ENCODE measurements around the gene SERPINE3. TPM values are rescaled to one million over a fixed set of nuclear protein-coding genes. Genes with fewer than 3 reads are reported as not detected.

The SERPINE3 gene
- total RNA-seq, 1 donor from 2014 or later, result not detected

GRCh38 chr13:51364404-51365008 is 25.0 kb downstream of the SERPINE3 start:
- Mint-ChIP-seq H3K27ac (ENCODE audit: unreplicated experiment) (peak overlapping the region; percentile 69), H3K4me3 (ENCODE audit: unreplicated experiment) (no peak overlapping the region), H3K36me3 (ENCODE audit: low read depth, unreplicated experiment) (peaks cover 9% of the 10 kb centered on the region), H3K27me3 (ENCODE audit: unreplicated experiment) (no peaks in the 10 kb centered on the region), H3K4me1 (ENCODE audit: unreplicated experiment) (peaks cover 17% of the 10 kb centered on the region), H3K9me3 (ENCODE audit: unreplicated experiment) (no peaks in the 10 kb centered on the region)
- DNase-seq (ENCODE audit: low spot score), result no peak
- TF ChIP-seq, protein P1, sequence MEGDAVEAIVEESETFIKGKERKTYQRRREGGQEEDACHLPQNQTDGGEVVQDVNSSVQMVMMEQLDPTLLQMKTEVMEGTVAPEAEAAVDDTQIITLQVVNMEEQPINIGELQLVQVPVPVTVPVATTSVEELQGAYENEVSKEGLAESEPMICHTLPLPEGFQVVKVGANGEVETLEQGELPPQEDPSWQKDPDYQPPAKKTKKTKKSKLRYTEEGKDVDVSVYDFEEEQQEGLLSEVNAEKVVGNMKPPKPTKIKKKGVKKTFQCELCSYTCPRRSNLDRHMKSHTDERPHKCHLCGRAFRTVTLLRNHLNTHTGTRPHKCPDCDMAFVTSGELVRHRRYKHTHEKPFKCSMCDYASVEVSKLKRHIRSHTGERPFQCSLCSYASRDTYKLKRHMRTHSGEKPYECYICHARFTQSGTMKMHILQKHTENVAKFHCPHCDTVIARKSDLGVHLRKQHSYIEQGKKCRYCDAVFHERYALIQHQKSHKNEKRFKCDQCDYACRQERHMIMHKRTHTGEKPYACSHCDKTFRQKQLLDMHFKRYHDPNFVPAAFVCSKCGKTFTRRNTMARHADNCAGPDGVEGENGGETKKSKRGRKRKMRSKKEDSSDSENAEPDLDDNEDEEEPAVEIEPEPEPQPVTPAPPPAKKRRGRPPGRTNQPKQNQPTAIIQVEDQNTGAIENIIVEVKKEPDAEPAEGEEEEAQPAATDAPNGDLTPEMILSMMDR (IDR thresholded peaks at IDR 0.05; ENCODE audit: unreplicated experiment), result no peak

DNA sequence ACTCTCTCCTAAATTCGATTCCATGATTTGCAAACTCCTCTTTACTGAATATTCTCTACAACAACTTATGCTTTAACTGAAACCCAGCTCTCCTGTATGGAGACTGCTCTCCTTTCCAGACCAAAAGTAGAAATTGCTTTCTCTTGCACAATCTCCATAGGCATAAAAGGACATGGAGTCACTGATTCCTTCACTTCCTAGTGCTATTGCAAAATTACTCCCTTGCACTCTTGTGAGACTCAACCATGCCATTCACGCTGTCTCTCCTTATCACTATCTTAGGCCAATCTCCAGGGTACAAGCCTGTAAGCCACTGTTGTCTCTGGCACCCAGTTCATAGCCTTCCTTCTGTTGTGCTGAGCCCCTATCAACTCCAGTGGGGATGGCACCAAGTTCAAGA is 30.6 kb downstream of the SERPINE3 start:
- TF ChIP-seq, protein P1 (IDR thresholded peaks at IDR 0.05; ENCODE audit: unreplicated experiment), result no peak
- peak overlapping the region; percentile 11 for H3K27ac Mint-ChIP-seq (ENCODE audit: unreplicated experiment)
- no peaks in the 10 kb centered on the region for H3K27me3 Mint-ChIP-seq (ENCODE audit: unreplicated experiment)
- H3K4me1 Mint-ChIP-seq (ENCODE audit: unreplicated experiment), result no peaks in the 10 kb centered on the region
- DNase-seq (ENCODE audit: low spot score), result no peak
- peaks cover 8% of the 10 kb centered on the region for H3K36me3 Mint-ChIP-seq (ENCODE audit: low read depth, unreplicated experiment)
- H3K9me3 Mint-ChIP-seq (ENCODE audit: unreplicated experiment), result no peaks in the 10 kb centered on the region
- H3K4me3 Mint-ChIP-seq (ENCODE audit: unreplicated experiment), result no peak overlapping the region

DNA sequence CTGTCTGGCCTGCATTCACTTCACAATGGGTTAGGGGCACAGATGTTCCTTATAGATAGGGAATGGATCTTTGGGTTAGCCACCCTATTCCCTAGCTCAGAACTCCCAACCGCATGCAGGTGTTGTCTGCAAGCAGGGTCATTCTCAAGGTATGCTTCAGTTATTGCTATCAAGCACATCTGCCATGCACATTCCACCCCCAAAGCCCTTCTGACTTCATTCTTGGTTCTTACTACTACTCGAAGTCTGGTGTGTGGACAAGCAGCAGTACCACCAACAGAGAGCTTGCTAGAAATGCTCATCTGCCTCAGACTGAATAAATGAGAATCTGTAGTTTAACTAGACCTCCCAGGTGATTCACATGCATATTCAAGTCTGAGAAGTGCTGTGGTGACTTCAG is 31.3 kb downstream of the SERPINE3 start:
- Mint-ChIP-seq H3K9me3 (ENCODE audit: unreplicated experiment) (no peaks in the 10 kb centered on the region), H3K27me3 (ENCODE audit: unreplicated experiment) (no peaks in the 10 kb centered on the region), H3K27ac (ENCODE audit: unreplicated experiment) (no peak overlapping the region), H3K36me3 (ENCODE audit: low read depth, unreplicated experiment) (peaks cover 5% of the 10 kb centered on the region), H3K4me3 (ENCODE audit: unreplicated experiment) (no peak overlapping the region), H3K4me1 (ENCODE audit: unreplicated experiment) (no peaks in the 10 kb centered on the region)
- TF ChIP-seq, protein P1 (IDR thresholded peaks at IDR 0.05; ENCODE audit: unreplicated experiment), result no peak
- no peak for DNase-seq (ENCODE audit: low spot score)

- no peak overlapping the region for H3K27ac Mint-ChIP-seq (ENCODE audit: unreplicated experiment)
- TF ChIP-seq, protein P1 (IDR thresholded peaks at IDR 0.05; ENCODE audit: unreplicated experiment), result no peak
- H3K36me3 Mint-ChIP-seq (ENCODE audit: low read depth, unreplicated experiment), result peaks cover 8% of the 10 kb centered on the region
- H3K4me3 Mint-ChIP-seq (ENCODE audit: unreplicated experiment), result no peak overlapping the region
- DNase-seq (ENCODE audit: low spot score), result no peak
- no peaks in the 10 kb centered on the region for H3K27me3 Mint-ChIP-seq (ENCODE audit: unreplicated experiment)
- no peaks in the 10 kb centered on the region for H3K9me3 Mint-ChIP-seq (ENCODE audit: unreplicated experiment)
- no peaks in the 10 kb centered on the region for H3K4me1 Mint-ChIP-seq (ENCODE audit: unreplicated experiment)
These were observed 32.4 kb downstream of the SERPINE3 start for GRCh38 chr13:51371768-51372399.

DNA sequence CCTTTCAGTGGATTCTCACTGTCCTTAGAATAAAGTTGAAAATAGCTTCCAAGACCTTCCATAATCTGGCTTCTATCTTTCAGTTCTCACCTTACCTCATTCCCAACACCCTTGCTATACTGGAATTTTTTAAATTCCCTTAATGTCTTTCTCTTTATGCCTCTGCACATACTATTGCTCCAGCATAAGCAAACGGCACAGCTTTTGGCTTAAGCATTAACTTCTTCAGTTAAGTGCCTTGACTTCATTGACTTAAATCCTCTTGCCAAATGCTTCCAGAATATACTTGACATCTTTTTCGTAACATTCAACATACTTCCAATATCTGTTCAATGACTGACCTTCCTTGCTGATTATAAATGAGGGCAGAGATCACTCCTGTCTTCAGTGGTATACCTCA is 34.0 kb downstream of the SERPINE3 start:
- Mint-ChIP-seq H3K4me1 (ENCODE audit: unreplicated experiment) (no peaks in the 10 kb centered on the region), H3K9me3 (ENCODE audit: unreplicated experiment) (no peaks in the 10 kb centered on the region), H3K27ac (ENCODE audit: unreplicated experiment) (no peak overlapping the region), H3K36me3 (ENCODE audit: low read depth, unreplicated experiment) (peaks cover 12% of the 10 kb centered on the region), H3K27me3 (ENCODE audit: unreplicated experiment) (no peaks in the 10 kb centered on the region), H3K4me3 (ENCODE audit: unreplicated experiment) (no peak overlapping the region)
- TF ChIP-seq, protein P1 (IDR thresholded peaks at IDR 0.05; ENCODE audit: unreplicated experiment), result no peak
- no peak for DNase-seq (ENCODE audit: low spot score)

Data from endothelial cell (in vitro differentiated cells).